ENCODE measurements around the gene MOV10. TPM values are rescaled to one million over a fixed set of nuclear protein-coding genes. Genes with fewer than 3 reads are reported as not detected.

The MOV10 gene
- total RNA-seq, 5 donors from 2014 or later (not counting 1 experiment from before 2014, with no cell fraction given), result 71.0 to 103 (median 86.1) TPM

DNA sequence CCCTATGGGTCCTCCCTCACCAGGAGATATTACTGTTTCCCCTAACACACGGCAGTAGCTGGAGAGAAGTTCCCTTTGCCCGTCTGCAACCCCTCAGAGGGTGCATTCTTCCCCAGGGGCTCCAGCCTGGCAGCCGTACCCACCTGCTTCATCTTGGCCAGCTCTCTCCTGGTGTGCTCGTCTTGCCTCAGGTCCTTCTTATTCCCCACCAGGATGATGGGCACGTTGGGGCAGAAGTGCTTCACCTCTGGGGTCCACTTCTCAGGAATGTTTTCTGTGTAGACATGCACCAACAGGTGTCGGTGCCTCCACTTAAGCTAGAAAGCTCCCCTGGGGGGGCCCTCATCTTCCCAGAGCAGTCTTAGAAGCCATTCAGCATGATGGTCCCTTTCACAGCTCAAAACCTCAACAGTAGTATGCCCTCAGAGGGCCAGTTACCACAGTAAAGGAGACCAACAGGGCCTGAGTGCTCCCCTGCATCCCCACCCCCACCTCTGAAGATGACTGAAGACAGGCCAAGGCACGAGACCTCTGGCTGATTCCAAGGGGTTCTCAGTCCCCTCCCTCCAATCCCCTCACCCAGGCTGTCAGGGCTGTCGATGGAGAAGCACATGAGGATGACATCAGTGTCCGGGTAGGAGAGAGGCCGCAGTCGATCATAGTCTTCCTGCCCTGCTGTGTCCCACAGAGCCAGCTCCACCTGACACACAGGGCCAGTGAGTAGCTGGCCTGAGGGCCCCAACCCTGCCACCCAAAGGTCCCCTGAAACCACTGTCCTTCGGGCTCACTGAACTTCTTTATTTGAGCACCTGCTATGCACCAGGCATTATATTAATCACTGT lies 28.2 kb downstream of the MOV10 start:
- CTCF ChIA-PET, result interaction anchor here in 1 of 2 donors (1.2 kb wide), 1 partner anchor 50 kb away, joined by 3 read pairs; no protein-coding TSS in a partner anchor
- H3K36me3 Mint-ChIP-seq, result peaks cover 15% of the 10 kb centered on the region
- 96% methylated on average over 9 of the region's 12 CpGs for WGBS (ENCODE audit: insufficient coverage)
- Histone ChIP-seq H3K36me3 (ENCODE audit: control insufficient read depth in 2 of 2, extremely low read depth in 1 of 2, insufficient read depth in 1 of 2, low read length in 1 of 2) (peaks cover 6 to 28% of the 10 kb centered on the region in 2 donors), H3K27ac (ENCODE audit: low read length) (no peak overlapping the region), H3K4me1 (ENCODE audit: control insufficient read depth in 1 of 2, extremely low read depth in 1 of 2, insufficient read depth in 2 of 2, low read length in 2 of 2) (peaks cover 15 to 64% of the 10 kb centered on the region in 2 experiments), H3K27me3 (replicated peaks in 1 of 2; ENCODE audit: control insufficient read depth in 2 of 2, extremely low read depth in 1 of 2, insufficient read depth in 2 of 2, low read length in 1 of 2) (peaks cover 0 to 4% of the 10 kb centered on the region in 2 experiments), H3K9me3 (no peaks in the 10 kb centered on the region), H3K4me3 (ENCODE audit: control insufficient read depth in 1 of 2, extremely low read depth in 1 of 2, low read length in 1 of 2) (no peak overlapping the region)
- H3K27ac Mint-ChIP-seq, result peak overlapping the region; percentile 73 to 83
- no peak for ATAC-seq (replicated peaks in 1 of 4)
- DNase-seq, result no peak
- POLR2A ChIA-PET, result no interaction called here
- peak overlapping the region in 1 of 3 donors; percentile 17 for H3K4me3 Mint-ChIP-seq
- no peaks in the 10 kb centered on the region for H3K27me3 Mint-ChIP-seq
- H3K4me1 Mint-ChIP-seq, result peaks cover 56 to 74% (median 62%) of the 10 kb centered on the region in 3 donors
- H3K9me3 Mint-ChIP-seq, result no peaks in the 10 kb centered on the region

DNA sequence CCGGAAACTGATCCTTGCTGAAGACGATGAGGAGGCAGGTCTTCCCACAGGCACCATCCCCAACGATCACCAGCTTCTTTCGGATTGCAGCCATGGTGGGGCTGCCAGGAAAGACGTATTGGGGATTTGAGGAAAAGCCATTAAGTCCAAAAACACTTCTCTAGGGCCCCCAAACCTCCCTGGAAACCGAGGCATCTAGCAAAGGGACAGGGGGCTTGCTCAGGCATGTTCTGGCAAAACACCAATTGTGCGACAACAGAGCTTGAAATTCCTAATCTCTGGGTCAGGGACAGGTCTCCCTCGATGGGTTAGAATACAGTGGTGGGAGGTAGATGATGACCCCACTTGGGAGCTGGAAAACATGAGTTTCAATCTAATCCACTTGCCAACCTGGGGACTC lies 29.2 kb downstream of the MOV10 start:
- Mint-ChIP-seq H3K27ac (peak overlapping the region; percentile 57 to 82), H3K4me3 (no peak overlapping the region), H3K4me1 (peaks cover 61 to 78% (median 62%) of the 10 kb centered on the region in 3 donors), H3K9me3 (no peaks in the 10 kb centered on the region), H3K36me3 (peaks cover 8% of the 10 kb centered on the region), H3K27me3 (no peaks in the 10 kb centered on the region)
- H3K36me3 ChIP-seq (ENCODE audit: control insufficient read depth in 2 of 2, extremely low read depth in 1 of 2, insufficient read depth in 1 of 2, low read length in 1 of 2), result peaks cover 3 to 17% of the 10 kb centered on the region in 2 donors
- peaks cover 0 to 4% of the 10 kb centered on the region in 2 experiments for H3K27me3 ChIP-seq (replicated peaks in 1 of 2; ENCODE audit: control insufficient read depth in 2 of 2, extremely low read depth in 1 of 2, insufficient read depth in 2 of 2, low read length in 1 of 2)
- POLR2A ChIA-PET, result interaction anchor here (0.5 to 0.6 kb wide), 3 partner anchors 11 to 202 kb away, joined by 3 to 4 read pairs (median 3); partner anchors contain the start of gene PPM1J (in 1 of the 2)
- no peaks in the 10 kb centered on the region for H3K9me3 ChIP-seq
- CTCF ChIA-PET, result interaction anchor here in 1 of 2 donors (1.6 kb wide), 1 partner anchor 313 kb away, joined by 5 read pairs; no protein-coding TSS in a partner anchor
- ATAC-seq (replicated peaks in 1 of 4) (no peak), DNase-seq (no peak)
- H3K4me1 ChIP-seq (ENCODE audit: control insufficient read depth in 1 of 2, extremely low read depth in 1 of 2, insufficient read depth in 2 of 2, low read length in 2 of 2), result peaks cover 15 to 65% of the 10 kb centered on the region in 2 experiments
- no peak overlapping the region for H3K4me3 ChIP-seq (ENCODE audit: control insufficient read depth in 1 of 2, extremely low read depth in 1 of 2, low read length in 1 of 2)
- peak overlapping the region; percentile 39 for H3K27ac ChIP-seq (ENCODE audit: low read length)
- WGBS (ENCODE audit: insufficient coverage), result 87% methylated on average over 3 of the region's 8 CpGs

DNA sequence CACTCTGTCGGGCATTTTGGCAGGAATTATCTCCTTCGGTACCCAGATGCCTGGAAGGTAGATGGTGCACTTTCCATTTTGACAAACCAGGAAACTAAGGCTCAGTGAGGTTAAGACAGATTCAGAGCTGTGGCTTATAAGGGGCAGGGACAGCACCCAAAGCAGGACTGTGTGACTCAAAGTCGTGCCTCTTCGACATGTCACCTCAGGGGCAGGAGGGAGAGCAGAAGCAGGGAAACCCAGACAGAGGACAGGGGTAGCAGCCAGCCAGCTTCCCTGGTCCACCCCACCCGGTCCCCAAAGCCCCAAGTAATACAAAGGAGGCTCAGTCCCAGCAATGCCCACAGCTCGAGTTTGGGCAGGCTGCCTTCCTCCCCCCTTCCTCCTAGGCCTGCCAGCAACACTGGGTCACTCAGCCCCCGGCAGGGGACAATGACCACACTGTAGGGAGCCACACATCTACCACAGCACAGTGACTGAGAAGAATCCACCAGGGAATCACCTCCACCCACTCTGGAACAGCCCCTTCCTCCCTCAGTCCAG lies 30.0 kb downstream of the MOV10 start:
- no peaks in the 10 kb centered on the region for H3K9me3 Mint-ChIP-seq
- Histone ChIP-seq H3K4me3 (ENCODE audit: control insufficient read depth in 1 of 2, extremely low read depth in 1 of 2, low read length in 1 of 2) (peak overlapping the region in 1 of 2 donors; percentile 27), H3K4me1 (ENCODE audit: control insufficient read depth in 1 of 2, extremely low read depth in 1 of 2, insufficient read depth in 2 of 2, low read length in 2 of 2) (peaks cover 15 to 65% of the 10 kb centered on the region in 2 experiments), H3K36me3 (ENCODE audit: control insufficient read depth in 2 of 2, extremely low read depth in 1 of 2, insufficient read depth in 1 of 2, low read length in 1 of 2) (peaks cover 0 to 13% of the 10 kb centered on the region in 2 donors), H3K27ac (ENCODE audit: low read length) (peak overlapping the region; percentile 39), H3K9me3 (no peaks in the 10 kb centered on the region), H3K27me3 (replicated peaks in 1 of 2; ENCODE audit: control insufficient read depth in 2 of 2, extremely low read depth in 1 of 2, insufficient read depth in 2 of 2, low read length in 1 of 2) (peaks cover 0 to 4% of the 10 kb centered on the region in 2 experiments)
- peaks cover 59 to 73% (median 60%) of the 10 kb centered on the region in 3 donors for H3K4me1 Mint-ChIP-seq
- CTCF ChIA-PET, result interaction anchor here in 1 of 2 donors (0.6 to 1.6 kb wide), 4 partner anchors 11 to 314 kb away, joined by 3 to 17 read pairs (median 4); partner anchors contain the start of gene PPM1J
- peak overlapping the region; percentile 79 to 82 for H3K27ac Mint-ChIP-seq
- ATAC-seq (replicated peaks in 1 of 4), result no peak
- H3K27me3 Mint-ChIP-seq, result no peaks in the 10 kb centered on the region
- H3K4me3 Mint-ChIP-seq, result peak overlapping the region; percentile 61 to 74 (median 69)
- POLR2A ChIA-PET, result interaction anchor here in 1 of 2 donors (0.6 kb wide), 2 partner anchors 11 to 250 kb away, joined by 3 read pairs; partner anchors contain the start of gene PPM1J
- H3K36me3 Mint-ChIP-seq, result peaks cover 6% of the 10 kb centered on the region
- WGBS (ENCODE audit: insufficient coverage), result 26% methylated on average over 6 of the region's 7 CpGs
- peak in 1 of 35 experiments; percentile 29 for DNase-seq

DNA sequence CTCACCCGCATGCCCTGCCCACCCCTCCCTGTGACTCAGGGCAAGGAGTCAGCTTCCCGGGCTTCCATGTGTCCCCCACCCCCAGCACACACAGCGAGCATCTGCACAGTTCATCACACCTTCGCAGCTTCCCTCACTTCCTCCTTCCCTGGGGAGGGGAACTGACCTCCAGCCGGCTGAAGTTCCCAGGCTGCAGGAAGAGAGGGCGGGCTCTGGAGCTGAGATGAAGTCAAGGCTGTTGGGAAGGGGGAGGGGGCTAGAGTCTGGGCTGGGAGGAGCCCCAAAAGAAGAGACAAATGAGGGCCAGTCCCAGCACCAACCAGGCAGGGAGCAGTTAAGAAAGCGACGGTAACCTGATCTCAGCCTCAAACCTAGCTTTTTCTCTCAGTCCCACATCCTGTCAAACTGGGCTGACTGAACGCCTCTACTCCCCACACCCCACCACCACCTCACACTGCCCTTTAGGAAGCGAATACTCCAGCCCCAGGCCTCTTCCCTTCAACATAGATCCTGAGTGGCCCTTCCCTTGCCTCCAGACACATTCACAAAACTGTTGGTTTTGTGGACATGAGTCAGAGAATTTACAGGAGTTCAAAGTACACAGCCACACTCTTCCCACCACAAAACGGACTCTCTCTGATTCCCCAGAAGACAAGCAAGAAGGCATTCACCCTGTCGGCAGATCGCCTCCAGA lies 30.6 kb downstream of the MOV10 start:
- Histone ChIP-seq H3K36me3 (ENCODE audit: control insufficient read depth in 2 of 2, extremely low read depth in 1 of 2, insufficient read depth in 1 of 2, low read length in 1 of 2) (peaks cover 0 to 7% of the 10 kb centered on the region in 2 donors), H3K27me3 (replicated peaks in 1 of 2; ENCODE audit: control insufficient read depth in 2 of 2, extremely low read depth in 1 of 2, insufficient read depth in 2 of 2, low read length in 1 of 2) (peaks cover 0 to 4% of the 10 kb centered on the region in 2 experiments), H3K27ac (ENCODE audit: low read length) (peak overlapping the region; percentile 39), H3K4me3 (ENCODE audit: control insufficient read depth in 1 of 2, extremely low read depth in 1 of 2, low read length in 1 of 2) (peak overlapping the region in 1 of 2 donors; percentile 27), H3K4me1 (ENCODE audit: control insufficient read depth in 1 of 2, extremely low read depth in 1 of 2, insufficient read depth in 2 of 2, low read length in 2 of 2) (peaks cover 15 to 62% of the 10 kb centered on the region in 2 experiments), H3K9me3 (no peaks in the 10 kb centered on the region)
- peak overlapping the region; percentile 61 to 74 (median 69) for H3K4me3 Mint-ChIP-seq
- H3K36me3 Mint-ChIP-seq, result no peaks in the 10 kb centered on the region
- POLR2A ChIA-PET, result interaction anchor here in 1 of 2 donors (0.6 kb wide), 1 partner anchor 250 kb away, joined by 3 read pairs; no protein-coding TSS in a partner anchor
- no peaks in the 10 kb centered on the region for H3K9me3 Mint-ChIP-seq
- ATAC-seq (replicated peaks in 1 of 4), result peak; percentile 67 to 77 (median 70)
- H3K27ac Mint-ChIP-seq, result peak overlapping the region; percentile 79 to 82
- WGBS (ENCODE audit: insufficient coverage), result 3% methylated on average over 8 of the region's 13 CpGs
- H3K27me3 Mint-ChIP-seq, result no peaks in the 10 kb centered on the region
- DNase-seq, result peak in 27 of 35 experiments; percentile 22 to 71 (median 43)
- CTCF ChIA-PET, result interaction anchor here (0.6 to 1.6 kb wide), 5 partner anchors 11 to 315 kb away, joined by 3 to 17 read pairs (median 4); partner anchors contain the start of gene PPM1J (in 1 of the 2)
- H3K4me1 Mint-ChIP-seq, result peaks cover 53 to 67% (median 54%) of the 10 kb centered on the region in 3 donors

DNA sequence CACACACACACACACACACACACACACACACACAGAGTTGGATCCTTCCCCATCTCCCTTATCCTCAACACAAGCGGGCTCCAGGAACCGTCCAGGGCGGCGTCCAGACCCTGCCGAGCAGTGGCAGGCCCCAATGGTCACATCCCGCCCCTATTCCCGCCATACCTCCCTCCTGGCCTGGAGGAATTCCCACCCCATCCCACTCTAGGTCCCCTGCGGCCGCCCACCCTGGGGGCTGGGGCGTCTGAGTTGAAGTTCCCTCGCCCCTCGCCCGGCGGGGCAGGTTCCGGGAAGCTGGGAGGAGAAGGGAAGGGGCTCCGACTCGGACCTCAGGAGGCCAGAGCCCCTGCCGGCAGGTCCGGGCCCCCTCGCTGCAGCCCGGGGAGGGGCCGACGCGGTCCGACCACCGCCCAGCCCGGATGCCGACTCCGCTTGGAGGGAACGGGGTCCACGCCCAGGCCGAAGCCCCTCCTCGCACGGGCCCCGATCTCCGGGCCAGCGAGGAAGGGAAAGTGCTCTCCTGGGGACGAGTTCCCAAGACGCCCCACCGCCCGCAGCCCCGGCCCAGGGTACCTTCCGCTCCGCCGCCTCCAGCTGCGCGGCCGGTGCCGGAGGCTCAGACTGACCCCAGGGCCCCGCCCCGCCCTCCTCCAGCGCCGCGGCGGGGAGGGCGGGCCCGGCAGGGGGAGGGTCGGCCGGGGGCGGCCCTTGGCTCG lies 32.2 kb downstream of the MOV10 start, which contains the start of gene RHOC:
TSS of gene RHOC (minus strand) at position 623 of the 716 bp plus-strand sequence. CDS start 3,328 bp downstream, outside the sequence.
- ChIA-PET POLR2A (no interaction called here), CTCF (no interaction called here)
- Mint-ChIP-seq H3K27ac (peak within 1 kb of the TSS; percentile 44 to 79), H3K36me3 (no peaks in the 10 kb centered on the region), H3K27me3 (no peaks in the 10 kb centered on the region), H3K4me3 (peak within 1 kb of the TSS; percentile 70 to 87 (median 84)), H3K4me1 (peaks cover 38 to 51% (median 39%) of the 10 kb centered on the region in 3 donors), H3K9me3 (no peaks in the 10 kb centered on the region)
- H3K27ac ChIP-seq (ENCODE audit: low read length), result no peak within 1 kb of the TSS
- no peaks in the 10 kb centered on the region for H3K9me3 ChIP-seq
- H3K27me3 ChIP-seq (replicated peaks in 1 of 2; ENCODE audit: control insufficient read depth in 2 of 2, extremely low read depth in 1 of 2, insufficient read depth in 2 of 2, low read length in 1 of 2), result peaks cover 0 to 11% of the 10 kb centered on the region in 2 experiments
- 19% methylated on average over 56 of the region's 61 CpGs for WGBS (ENCODE audit: insufficient coverage)
- ATAC-seq (replicated peaks in 1 of 4) (peak; percentile 45 to 58 (median 50)), DNase-seq (peak in 5 of 35 experiments; percentile 25 to 52 (median 29))
- peak within 1 kb of the TSS; percentile 57 to 58 for H3K4me3 ChIP-seq (ENCODE audit: control insufficient read depth in 1 of 2, extremely low read depth in 1 of 2, low read length in 1 of 2)
- no peaks in the 10 kb centered on the region for H3K36me3 ChIP-seq (ENCODE audit: control insufficient read depth in 2 of 2, extremely low read depth in 1 of 2, insufficient read depth in 1 of 2, low read length in 1 of 2)
- peaks cover 11 to 46% of the 10 kb centered on the region in 2 experiments for H3K4me1 ChIP-seq (ENCODE audit: control insufficient read depth in 1 of 2, extremely low read depth in 1 of 2, insufficient read depth in 2 of 2, low read length in 2 of 2)

Data from T-cell (primary cell).